ENCODE measurements around the gene TBP. TPM values are rescaled to one million over a fixed set of nuclear protein-coding genes. Genes with fewer than 3 reads are reported as not detected.
A peak's percentile ranks its signal among the peaks of the same experiment; 100 is the strongest.

The TBP gene
- total RNA-seq, 1 donor from 2014 or later, result 20.8 TPM

GRCh38 chr6:170542031-170542719 is 12.0 kb upstream of the TBP start:
- no peak for DNase-seq (ENCODE audit: extremely low spot score, unreplicated experiment)
- H3K9me3 Mint-ChIP-seq, result no peaks in the 10 kb centered on the region
- peak overlapping the region; percentile 34 for H3K4me3 Mint-ChIP-seq
- no peaks in the 10 kb centered on the region for H3K27me3 Mint-ChIP-seq
- H3K36me3 Mint-ChIP-seq, result peaks cover 17% of the 10 kb centered on the region
- H3K4me1 Mint-ChIP-seq (ENCODE audit: unreplicated experiment), result no peaks in the 10 kb centered on the region
- TF ChIP-seq CTCF (conservative IDR thresholded peaks at IDR 0.05), result no peak
- peak overlapping the region; percentile 84 for H3K27ac Mint-ChIP-seq

GRCh38 chr6:170545405-170545804 is 8.8 kb upstream of the TBP start:
- H3K9me3 Mint-ChIP-seq, result no peaks in the 10 kb centered on the region
- no peak overlapping the region for H3K4me3 Mint-ChIP-seq
- H3K27ac Mint-ChIP-seq, result no peak overlapping the region
- H3K4me1 Mint-ChIP-seq (ENCODE audit: unreplicated experiment), result peaks cover 5% of the 10 kb centered on the region
- DNase-seq (ENCODE audit: extremely low spot score, unreplicated experiment), result no peak
- TF ChIP-seq CTCF (conservative IDR thresholded peaks at IDR 0.05), result no peak
- peaks cover 19% of the 10 kb centered on the region for H3K36me3 Mint-ChIP-seq
- no peaks in the 10 kb centered on the region for H3K27me3 Mint-ChIP-seq

GRCh38 chr6:170552765-170553533 is 1.2 kb upstream of the TBP start, which contains the start of gene PSMB1:
TSS of gene PSMB1 (minus strand) at chr6:170553307. CDS start at chr6:170553242, 65 bp downstream.
- Mint-ChIP-seq H3K4me3 (no peak within 1 kb of the TSS), H3K27ac (no peak within 1 kb of the TSS), H3K9me3 (no peaks in the 10 kb centered on the region), H3K36me3 (no peaks in the 10 kb centered on the region), H3K4me1 (ENCODE audit: unreplicated experiment) (peaks cover 15% of the 10 kb centered on the region), H3K27me3 (no peaks in the 10 kb centered on the region)
- TF ChIP-seq CTCF (conservative IDR thresholded peaks at IDR 0.05), result no peak
- DNase-seq (ENCODE audit: extremely low spot score, unreplicated experiment), result peak; percentile 89

- Mint-ChIP-seq H3K27me3 (no peaks in the 10 kb centered on the region), H3K4me1 (ENCODE audit: unreplicated experiment) (peaks cover 15% of the 10 kb centered on the region), H3K9me3 (no peaks in the 10 kb centered on the region), H3K4me3 (no peak overlapping the region), H3K36me3 (no peaks in the 10 kb centered on the region), H3K27ac (no peak overlapping the region)
- no peak for TF ChIP-seq CTCF (conservative IDR thresholded peaks at IDR 0.05)
- DNase-seq (ENCODE audit: extremely low spot score, unreplicated experiment), result no peak
These were observed 596 bp upstream of the TBP start for GRCh38 chr6:170553534-170554012.

- H3K9me3 Mint-ChIP-seq, result no peaks in the 10 kb centered on the region
- no peak overlapping the region for H3K27ac Mint-ChIP-seq
- H3K36me3 Mint-ChIP-seq, result no peaks in the 10 kb centered on the region
- no peak for TF ChIP-seq CTCF (conservative IDR thresholded peaks at IDR 0.05)
- peaks cover 15% of the 10 kb centered on the region for H3K4me1 Mint-ChIP-seq (ENCODE audit: unreplicated experiment)
- no peak for DNase-seq (ENCODE audit: extremely low spot score, unreplicated experiment)
- H3K27me3 Mint-ChIP-seq, result no peaks in the 10 kb centered on the region
- no peak overlapping the region for H3K4me3 Mint-ChIP-seq
These were observed 598 bp downstream of the TBP start for GRCh38 chr6:170554796-170555137.
